ENCODE measurements around the gene ZNF74. TPM values are rescaled to one million over a fixed set of nuclear protein-coding genes. Genes with fewer than 3 reads are reported as not detected.
A peak's percentile ranks its signal among the peaks of the same experiment; 100 is the strongest.

Gene ZNF74
- total RNA-seq, 1 donor from 2014 or later, result 28.8 TPM

- peaks cover 22% of the 10 kb centered on the region for H3K27me3 Mint-ChIP-seq (ENCODE audit: unreplicated experiment)
- peaks cover 2% of the 10 kb centered on the region for H3K4me1 Mint-ChIP-seq (ENCODE audit: unreplicated experiment)
- H3K4me3 Mint-ChIP-seq (ENCODE audit: unreplicated experiment), result no peak overlapping the region
- TF ChIP-seq, protein P1, sequence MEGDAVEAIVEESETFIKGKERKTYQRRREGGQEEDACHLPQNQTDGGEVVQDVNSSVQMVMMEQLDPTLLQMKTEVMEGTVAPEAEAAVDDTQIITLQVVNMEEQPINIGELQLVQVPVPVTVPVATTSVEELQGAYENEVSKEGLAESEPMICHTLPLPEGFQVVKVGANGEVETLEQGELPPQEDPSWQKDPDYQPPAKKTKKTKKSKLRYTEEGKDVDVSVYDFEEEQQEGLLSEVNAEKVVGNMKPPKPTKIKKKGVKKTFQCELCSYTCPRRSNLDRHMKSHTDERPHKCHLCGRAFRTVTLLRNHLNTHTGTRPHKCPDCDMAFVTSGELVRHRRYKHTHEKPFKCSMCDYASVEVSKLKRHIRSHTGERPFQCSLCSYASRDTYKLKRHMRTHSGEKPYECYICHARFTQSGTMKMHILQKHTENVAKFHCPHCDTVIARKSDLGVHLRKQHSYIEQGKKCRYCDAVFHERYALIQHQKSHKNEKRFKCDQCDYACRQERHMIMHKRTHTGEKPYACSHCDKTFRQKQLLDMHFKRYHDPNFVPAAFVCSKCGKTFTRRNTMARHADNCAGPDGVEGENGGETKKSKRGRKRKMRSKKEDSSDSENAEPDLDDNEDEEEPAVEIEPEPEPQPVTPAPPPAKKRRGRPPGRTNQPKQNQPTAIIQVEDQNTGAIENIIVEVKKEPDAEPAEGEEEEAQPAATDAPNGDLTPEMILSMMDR (IDR thresholded peaks at IDR 0.05; ENCODE audit: unreplicated experiment), result no peak
- H3K27ac Mint-ChIP-seq (ENCODE audit: unreplicated experiment), result no peak overlapping the region
- H3K9me3 Mint-ChIP-seq (ENCODE audit: unreplicated experiment), result no peaks in the 10 kb centered on the region
- H3K36me3 Mint-ChIP-seq (ENCODE audit: low read depth, unreplicated experiment), result peaks cover 10% of the 10 kb centered on the region
- no peak for DNase-seq (ENCODE audit: low spot score)
Observed at GRCh38 chr22:20427104-20427944, 33.4 kb downstream of the ZNF74 start.

- H3K36me3 Mint-ChIP-seq (ENCODE audit: low read depth, unreplicated experiment), result peaks cover 10% of the 10 kb centered on the region
- TF ChIP-seq, protein P1 (IDR thresholded peaks at IDR 0.05; ENCODE audit: unreplicated experiment), result no peak
- DNase-seq (ENCODE audit: low spot score), result no peak
- no peak overlapping the region for H3K4me3 Mint-ChIP-seq (ENCODE audit: unreplicated experiment)
- no peaks in the 10 kb centered on the region for H3K9me3 Mint-ChIP-seq (ENCODE audit: unreplicated experiment)
- peaks cover 29% of the 10 kb centered on the region for H3K27me3 Mint-ChIP-seq (ENCODE audit: unreplicated experiment)
- peaks cover 2% of the 10 kb centered on the region for H3K4me1 Mint-ChIP-seq (ENCODE audit: unreplicated experiment)
- peak overlapping the region; percentile 42 for H3K27ac Mint-ChIP-seq (ENCODE audit: unreplicated experiment)
Observed at GRCh38 chr22:20427945-20428417, 34.0 kb downstream of the ZNF74 start.

- Mint-ChIP-seq H3K36me3 (ENCODE audit: low read depth, unreplicated experiment) (peaks cover 6% of the 10 kb centered on the region), H3K27me3 (ENCODE audit: unreplicated experiment) (peaks cover 29% of the 10 kb centered on the region), H3K4me1 (ENCODE audit: unreplicated experiment) (no peaks in the 10 kb centered on the region), H3K9me3 (ENCODE audit: unreplicated experiment) (no peaks in the 10 kb centered on the region), H3K27ac (ENCODE audit: unreplicated experiment) (peak overlapping the region; percentile 42), H3K4me3 (ENCODE audit: unreplicated experiment) (peak overlapping the region; percentile 73)
- DNase-seq (ENCODE audit: low spot score), result no peak
- TF ChIP-seq, protein P1 (IDR thresholded peaks at IDR 0.05; ENCODE audit: unreplicated experiment), result no peak
Observed at GRCh38 chr22:20428496-20429253, 34.7 kb downstream of the ZNF74 start.

DNA sequence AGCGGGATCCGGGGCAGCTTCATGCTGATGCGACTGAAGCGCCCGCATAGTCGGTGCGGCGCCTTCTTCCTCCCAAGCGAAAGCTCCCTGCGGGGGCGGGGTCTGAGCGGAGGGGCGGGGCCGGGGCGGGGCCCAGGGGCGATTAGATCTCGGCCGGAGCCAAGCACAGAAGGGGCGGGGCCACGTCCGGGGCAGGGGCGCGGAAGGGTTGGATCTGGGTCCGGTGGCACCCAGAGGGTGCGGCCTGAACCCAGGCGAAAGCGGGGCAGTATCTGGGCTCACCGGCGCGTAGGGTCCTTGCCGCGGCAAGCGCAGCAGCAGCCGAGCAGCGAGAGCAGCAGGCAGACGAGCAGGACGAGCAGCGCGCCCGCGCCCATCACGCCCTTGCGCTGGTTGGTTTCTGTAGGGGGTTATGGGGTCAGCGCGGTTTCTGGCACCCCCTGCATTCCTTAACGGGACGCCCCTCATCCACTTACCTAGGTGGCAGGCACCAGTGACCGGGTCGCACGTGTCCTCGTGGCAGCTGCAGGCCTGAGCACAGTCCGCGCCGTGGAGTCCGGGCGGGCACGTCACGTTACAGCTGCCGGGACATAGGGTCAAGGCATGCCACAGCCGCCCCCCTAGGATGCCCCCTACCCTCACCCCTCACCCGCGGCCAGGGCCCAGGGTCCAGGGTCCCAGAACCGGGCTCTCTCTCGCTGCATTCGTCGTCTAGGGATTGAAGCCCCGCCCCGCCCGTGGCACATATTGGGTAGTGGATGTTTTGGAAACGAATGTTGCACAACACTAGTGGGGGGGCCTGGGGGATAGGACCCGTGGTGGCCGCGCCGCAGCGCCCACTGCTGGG, 35.5 kb downstream of the ZNF74 start:
- no peaks in the 10 kb centered on the region for H3K9me3 Mint-ChIP-seq (ENCODE audit: unreplicated experiment)
- no peaks in the 10 kb centered on the region for H3K4me1 Mint-ChIP-seq (ENCODE audit: unreplicated experiment)
- TF ChIP-seq, protein P1 (IDR thresholded peaks at IDR 0.05; ENCODE audit: unreplicated experiment), result no peak
- peaks cover 32% of the 10 kb centered on the region for H3K27me3 Mint-ChIP-seq (ENCODE audit: unreplicated experiment)
- peaks cover 6% of the 10 kb centered on the region for H3K36me3 Mint-ChIP-seq (ENCODE audit: low read depth, unreplicated experiment)
- peak overlapping the region; percentile 73 for H3K4me3 Mint-ChIP-seq (ENCODE audit: unreplicated experiment)
- peak; percentile 58 for DNase-seq (ENCODE audit: low spot score)
- H3K27ac Mint-ChIP-seq (ENCODE audit: unreplicated experiment), result no peak overlapping the region

All from endothelial cell (in vitro differentiated cells).